Stromal cell of bone marrow (primary cell): Measurements from ENCODE around the gene LTB4R.

Experiments
- DNase-seq: peaks from one replicate; pipeline ENCODE4 v3.0.0-alpha.2; 2012; ENCODE audit warnings: low read depth

The LTB4R gene

GRCh38 chr14:24278424-24278823 is 32.9 kb upstream of the LTB4R start:
- no peak for DNase-seq

- no peak for DNase-seq
These were observed 31.8 kb upstream of the LTB4R start for GRCh38 chr14:24279301-24280186.

GRCh38 chr14:24280797-24281460 is 30.4 kb upstream of the LTB4R start:
- DNase-seq, result peak; percentile 54

GRCh38 chr14:24281636-24282035 is 29.7 kb upstream of the LTB4R start:
- no peak for DNase-seq

GRCh38 chr14:24282736-24283135 is 28.6 kb upstream of the LTB4R start:
- DNase-seq, result no peak

- no peak for DNase-seq
These were observed 27.4 kb upstream of the LTB4R start for GRCh38 chr14:24283796-24284460.

- DNase-seq, result no peak
These were observed 26.7 kb upstream of the LTB4R start for GRCh38 chr14:24284501-24285035.

GRCh38 chr14:24285351-24285750 is 26.0 kb upstream of the LTB4R start:
- no peak for DNase-seq

GRCh38 chr14:24286996-24287395 is 24.3 kb upstream of the LTB4R start:
- DNase-seq, result no peak

GRCh38 chr14:24289649-24290280 is 21.5 kb upstream of the LTB4R start:
- DNase-seq, result no peak

- DNase-seq, result no peak
These were observed 20.6 kb upstream of the LTB4R start for GRCh38 chr14:24290746-24291145.

- DNase-seq, result no peak
These were observed 19.7 kb upstream of the LTB4R start for GRCh38 chr14:24291446-24292117.

- no peak for DNase-seq
These were observed 19.0 kb upstream of the LTB4R start for GRCh38 chr14:24292118-24292807.

- no peak for DNase-seq
These were observed 17.8 kb upstream of the LTB4R start for GRCh38 chr14:24293525-24293924.

GRCh38 chr14:24296341-24297157 is 14.8 kb upstream of the LTB4R start:
- DNase-seq, result peak; percentile 85

- DNase-seq, result no peak
These were observed 13.9 kb upstream of the LTB4R start for GRCh38 chr14:24297190-24297964.

GRCh38 chr14:24298892-24299254 is 12.4 kb upstream of the LTB4R start:
- DNase-seq, result peak; percentile 50

GRCh38 chr14:24299255-24300191 is 11.8 kb upstream of the LTB4R start, which contains the start of the genes DHRS1 and NOP9:
Gene DHRS1 (minus strand): TSS chr14:24299780. CDS start chr14:24299106, 674 bp downstream.
Gene NOP9 (plus strand): TSS chr14:24299850. CDS start chr14:24299955, 105 bp downstream.
- DNase-seq, result peak; percentile 71
